ENCODE data around the gene SH3RF3.
A peak's percentile ranks its signal among the peaks of the same experiment; 100 is the strongest.

Gene SH3RF3

DNA sequence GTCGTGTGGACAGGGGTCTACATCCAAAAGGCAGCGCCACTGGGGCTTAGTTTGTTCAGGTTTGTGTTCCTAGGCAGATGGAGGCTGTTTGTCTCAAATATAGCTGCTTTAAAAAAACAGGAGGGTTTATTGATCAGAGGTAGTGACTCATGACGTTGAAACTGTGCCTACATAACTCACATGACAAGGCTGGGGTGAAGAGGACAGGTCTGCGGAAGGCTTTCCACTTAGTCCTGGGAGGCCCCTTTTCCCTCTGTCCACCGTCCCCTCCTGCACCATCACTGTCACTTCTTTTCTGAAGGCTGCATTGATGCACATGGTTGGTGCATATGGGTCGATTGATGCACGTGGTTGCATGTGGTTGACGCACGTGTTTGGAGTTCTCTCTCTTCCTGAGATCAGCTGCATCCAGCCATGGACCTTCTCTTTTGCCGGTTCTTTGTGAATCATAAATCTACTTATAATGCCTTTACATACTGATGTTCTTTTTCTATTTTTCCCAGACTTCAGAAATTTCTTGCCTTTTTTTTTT lies 10.9 kb downstream of the SH3RF3 start:
- no peak for DNase-seq

DNA sequence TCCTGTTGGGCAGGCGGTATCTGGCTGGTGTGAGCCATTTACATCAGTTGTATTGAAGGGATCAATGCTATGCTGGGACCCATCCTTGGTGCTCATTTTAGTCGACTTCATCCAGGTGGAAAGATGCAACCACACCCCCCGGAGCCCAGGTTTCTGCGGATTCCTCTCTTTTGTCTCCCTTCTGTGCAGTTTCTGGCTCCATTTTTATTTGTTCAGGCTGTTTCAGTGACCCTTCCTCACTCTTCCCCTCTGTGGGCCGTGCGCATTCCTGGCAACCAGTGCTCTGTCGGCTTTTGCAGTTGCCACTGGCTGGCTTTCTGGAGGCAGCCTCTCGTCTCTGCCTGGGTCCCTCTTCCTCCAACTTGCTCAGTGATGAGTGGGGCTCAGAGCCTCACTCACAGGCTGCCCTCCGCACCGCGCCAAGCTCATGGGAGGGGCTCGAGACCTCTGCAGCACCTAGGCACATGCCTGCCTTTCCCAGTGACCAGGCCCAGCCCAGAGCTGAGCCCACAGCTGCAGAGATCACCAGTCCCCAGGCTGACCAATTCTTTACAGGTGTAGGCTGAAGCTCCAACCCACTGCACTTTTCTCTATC lies 12.1 kb downstream of the SH3RF3 start:
- DNase-seq, result no peak

DNA sequence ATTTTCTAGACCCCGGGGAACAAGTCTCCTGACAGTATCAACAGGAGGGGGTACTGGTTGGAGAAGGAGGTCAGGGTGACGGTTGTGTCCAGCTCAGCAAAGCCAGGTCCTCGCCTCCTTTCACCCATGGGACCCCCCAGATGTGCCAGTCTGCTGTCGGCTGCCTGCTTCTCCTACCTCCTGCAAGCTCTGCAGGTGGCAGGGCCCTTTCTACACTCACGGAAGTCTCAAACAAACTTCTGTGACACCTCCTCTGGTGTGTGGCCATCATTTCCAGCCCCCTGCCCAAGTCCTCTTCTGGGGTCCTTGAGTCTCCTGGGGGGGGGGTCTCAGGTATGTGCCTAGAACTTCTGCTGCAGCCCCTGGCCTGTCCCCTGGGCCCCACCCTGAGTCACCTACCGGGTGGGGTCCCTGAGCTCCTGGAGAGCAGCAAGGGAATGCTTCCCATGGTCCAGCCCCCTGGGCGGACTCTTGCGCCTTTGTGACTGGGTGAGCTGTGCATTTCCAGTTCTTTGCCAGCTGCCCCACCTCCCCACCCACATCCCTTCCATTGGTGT lies 12.8 kb downstream of the SH3RF3 start:
- DNase-seq, result no peak

DNA sequence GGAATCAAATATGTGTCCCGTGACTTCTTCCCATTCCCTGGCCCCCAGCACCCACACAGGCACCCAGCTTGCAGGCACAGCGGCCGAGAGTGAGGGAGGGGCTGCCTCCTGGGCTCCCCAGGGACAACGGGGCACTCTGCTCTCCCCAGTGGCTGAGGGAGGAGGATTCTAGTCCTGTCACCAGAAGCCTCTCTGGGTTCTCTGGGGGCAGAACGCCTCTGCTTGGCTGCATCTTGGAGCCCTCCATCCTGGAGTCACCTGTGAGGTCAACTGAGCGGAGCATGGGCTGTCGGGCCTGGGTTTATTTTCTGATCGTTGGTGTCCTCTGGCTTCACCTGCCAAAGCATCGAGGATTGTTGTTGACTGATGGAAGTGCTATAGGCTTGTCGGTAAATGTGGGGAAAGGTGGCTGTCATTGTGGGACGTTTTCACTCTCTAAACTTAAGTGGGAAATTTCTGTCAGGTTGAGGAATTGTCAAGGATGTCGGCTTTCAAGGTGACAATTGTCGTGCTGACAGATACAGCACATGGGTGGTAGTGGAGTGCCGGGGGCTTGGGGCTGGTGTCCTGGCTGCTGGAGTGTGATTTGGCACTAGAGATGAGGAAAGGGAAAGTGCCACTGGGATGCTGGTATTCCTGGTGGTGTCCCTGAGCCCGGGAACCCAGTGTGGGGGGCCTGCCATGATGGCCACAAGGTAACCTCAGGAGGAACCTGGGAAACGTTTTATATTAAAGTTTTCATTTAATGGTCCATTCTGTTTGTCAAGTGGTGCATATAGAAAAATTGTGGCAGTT lies 13.6 kb downstream of the SH3RF3 start:
- no peak for DNase-seq

DNA sequence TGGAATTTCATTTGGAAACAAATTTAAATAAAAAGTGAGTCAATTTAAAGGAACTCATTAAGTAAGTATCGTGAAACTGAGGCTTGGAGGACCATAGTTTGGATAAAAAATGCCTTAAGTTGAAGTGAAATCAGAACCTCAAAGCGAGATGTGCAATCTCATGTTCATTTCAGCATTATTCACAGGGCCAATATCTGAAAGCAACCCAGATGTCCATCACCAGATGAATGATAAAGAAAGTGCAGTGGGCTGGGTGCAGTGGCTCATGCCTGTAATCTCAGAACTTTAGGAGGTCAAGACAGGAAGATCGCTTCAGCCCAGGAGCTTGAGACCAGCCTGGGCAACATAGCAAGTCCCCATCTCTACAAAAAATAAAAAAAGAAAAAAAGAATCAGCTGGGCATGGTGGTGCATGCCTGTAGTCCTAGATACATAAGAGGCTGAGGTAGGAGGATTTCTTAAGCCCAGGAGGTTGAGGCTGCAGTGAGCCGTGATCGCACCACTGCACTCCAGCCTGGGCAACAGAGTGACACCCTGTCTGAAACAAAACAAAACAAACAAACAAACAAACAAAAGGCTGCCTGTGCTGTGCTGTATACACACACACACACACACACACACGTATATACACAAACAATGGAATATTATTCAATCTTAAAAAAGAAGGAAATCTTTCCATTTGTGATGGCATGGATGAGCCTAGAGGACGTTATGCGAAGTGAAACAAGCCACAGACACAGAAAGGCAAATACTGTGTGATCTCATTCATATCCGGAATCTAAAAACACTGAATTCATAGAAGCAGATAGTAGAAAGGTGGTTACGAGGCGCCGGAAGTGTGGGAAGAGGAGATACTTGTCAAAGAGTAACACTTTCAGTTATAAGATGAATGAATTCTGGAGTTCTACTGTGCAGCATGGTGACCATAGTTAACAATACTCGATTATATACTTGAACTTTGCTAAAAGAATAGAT lies 14.5 kb downstream of the SH3RF3 start:
- DNase-seq, result no peak

DNA sequence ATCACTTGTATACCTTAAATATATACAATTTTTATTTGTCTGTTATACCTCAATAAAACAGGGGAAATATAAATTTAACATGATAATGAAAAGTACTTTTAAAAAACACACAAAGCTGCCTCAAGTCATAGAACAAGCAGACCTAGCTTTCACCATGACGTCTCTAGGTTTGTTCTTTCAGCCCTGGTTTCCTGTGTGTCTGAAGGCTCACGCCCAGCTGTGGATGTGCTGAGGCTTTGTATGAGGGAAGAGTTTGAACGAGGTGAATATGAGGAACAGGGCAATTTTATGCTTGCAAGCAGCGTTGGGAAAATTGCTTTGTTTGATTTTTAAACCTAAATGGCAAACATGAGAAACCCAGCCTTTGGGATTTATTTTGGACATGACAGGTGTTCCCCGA lies 15.3 kb downstream of the SH3RF3 start:
- no peak for DNase-seq

DNA sequence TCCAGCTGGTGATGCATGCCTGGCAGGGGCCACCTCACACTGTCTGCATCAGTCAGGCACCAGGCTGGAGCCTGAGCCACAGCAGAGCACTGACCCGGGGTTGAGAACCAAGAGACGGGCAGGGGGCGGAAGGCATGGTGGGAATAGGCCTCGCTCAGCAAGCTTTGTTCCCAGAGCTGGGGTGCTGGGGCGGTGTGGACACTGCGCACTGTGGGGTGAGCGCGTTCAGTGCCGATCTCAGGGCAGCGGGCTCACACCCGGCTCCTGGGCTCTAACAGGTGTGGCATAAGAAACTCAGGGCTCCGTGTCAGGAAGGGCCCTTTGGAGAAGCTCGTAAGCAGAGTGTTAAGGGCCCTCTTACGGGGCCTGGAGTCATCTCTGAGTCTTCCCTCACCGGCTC lies 15.7 kb downstream of the SH3RF3 start:
- no peak for DNase-seq

DNA sequence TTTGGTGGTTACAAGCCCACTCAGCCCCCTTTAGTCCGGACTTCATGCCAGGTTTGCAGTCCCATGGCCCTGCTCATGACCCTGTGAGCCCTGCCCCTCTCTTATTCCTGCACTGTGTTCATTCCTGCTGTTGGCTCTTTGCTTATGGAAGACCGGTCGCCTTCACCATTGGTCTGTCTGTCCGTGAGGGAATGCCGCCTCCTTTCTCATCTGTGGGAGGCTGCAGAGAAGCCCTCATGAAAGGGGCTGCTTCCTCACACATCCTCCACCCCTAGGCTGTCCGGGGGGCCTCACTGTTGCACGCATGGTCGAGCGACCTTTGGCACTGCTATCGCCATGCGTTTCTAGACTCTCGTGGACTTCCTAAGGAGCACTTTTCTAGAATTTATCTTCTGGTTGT lies 16.3 kb downstream of the SH3RF3 start:
- no peak for DNase-seq

DNA sequence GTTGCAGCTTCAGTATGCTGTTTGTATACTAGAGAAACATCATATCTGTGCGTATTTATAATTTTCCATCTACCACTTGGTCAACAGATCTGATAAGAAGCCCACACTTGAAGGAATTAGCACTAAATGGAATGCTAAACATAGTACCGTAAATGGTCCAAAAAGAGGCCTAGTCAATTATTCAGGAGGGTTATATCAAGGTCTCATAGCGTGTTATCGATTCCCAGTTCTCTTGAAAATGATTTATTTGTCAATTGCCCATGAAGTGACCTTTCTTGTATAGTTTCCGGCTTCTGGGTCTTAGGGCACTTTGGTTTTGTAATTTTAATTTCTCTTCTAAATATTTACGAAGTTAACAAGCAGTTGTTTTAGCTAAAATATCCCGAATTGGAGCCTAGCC lies 18.4 kb downstream of the SH3RF3 start:
- no peak for DNase-seq

DNA sequence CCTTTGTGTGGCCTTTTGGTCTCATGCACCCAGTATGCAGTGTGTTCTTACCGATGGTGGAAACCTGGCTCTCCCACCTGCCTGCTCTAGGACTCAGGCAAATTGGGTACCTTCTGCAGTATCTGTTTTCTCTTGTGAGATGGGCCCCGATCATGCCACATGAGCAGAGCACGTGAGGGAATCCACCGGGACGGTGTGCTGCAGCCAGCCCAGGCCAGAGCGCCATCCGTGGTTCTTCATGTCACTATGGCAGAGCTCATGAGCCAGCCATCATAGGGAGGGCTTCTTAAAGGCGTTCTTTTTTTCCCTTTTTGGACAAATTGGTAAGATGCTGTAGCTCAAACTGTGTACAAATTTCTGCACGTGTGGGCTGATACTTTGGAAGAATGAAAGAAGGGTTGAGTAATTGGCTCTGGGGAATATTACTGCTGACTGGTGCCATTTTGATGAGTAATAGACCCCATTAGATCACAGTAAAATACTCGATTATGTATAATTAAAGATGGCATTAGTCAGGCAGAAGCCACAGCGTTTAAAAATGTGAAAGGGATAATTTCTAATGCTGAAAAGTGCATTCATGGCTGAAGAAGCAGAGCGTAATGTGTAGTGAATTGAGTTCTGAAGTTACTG lies 19.2 kb downstream of the SH3RF3 start:
- no peak for DNase-seq

DNA sequence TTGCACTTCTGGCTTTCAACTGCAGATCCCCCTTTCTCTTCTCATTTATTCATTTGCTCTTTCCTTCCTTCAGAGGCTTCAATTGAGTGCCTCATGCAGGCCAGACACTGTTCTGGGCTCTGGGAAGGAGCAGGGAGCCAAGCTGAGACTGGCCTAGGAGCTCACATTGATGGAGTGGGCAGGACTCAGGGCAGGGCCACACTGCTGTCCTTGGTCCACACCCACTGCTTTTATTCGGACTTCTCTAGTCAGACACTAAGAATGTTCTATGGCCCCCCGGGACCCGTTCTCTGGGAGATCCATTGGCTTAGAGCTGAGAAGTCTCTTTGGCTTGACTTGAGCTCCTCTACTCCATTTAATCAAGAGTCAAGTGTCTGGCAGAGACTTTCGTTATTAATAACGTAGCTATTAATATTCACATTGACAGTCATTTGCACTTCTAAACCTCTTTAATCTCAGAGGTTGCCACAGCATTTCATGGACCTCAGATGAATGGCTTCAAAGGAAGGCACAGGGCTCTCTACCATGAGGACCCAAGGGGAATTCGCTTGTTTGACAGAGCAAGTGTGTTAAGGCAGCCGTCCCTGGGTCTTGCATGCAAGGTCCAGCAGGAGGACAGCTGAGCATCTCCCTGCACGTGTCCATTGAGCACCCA lies 20.1 kb downstream of the SH3RF3 start:
- DNase-seq, result no peak

DNA sequence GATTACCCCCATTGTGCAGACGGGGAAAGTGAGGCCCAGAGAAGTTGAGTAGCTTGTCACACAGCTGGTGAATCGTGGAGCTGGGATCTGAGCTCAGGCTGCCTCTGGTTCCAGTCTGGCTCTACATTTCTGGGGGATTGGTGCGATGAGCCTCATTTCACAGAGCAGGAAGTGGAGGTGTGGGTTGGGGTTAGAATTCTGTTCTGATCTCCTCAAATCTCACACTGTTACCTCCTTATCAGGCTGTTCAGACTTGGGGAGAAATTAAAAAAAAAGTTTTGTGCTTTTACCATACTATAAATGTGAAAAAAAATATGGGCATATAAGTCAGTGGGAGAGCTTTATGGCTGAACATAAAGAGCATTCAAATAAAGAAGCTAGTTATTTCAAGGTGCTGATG lies 21.6 kb downstream of the SH3RF3 start:
- DNase-seq, result no peak

DNA sequence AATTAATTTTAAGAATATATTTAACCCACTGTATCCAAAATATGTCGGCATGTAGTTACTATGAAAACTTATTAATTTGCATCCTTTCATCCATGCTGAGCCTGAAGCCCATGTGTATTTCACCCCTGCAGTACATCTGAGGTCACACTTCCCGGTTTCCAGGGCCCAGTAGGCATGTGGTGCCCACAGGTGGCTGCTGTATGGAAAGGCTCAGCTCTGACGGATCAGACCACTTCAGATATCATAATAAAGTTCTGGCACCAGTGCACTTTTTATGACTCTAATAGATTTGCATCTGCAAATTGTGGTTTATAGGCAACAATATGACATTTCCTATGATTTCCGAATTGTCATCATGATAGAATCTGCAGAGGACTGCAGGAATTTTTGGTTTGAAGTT lies 22.5 kb downstream of the SH3RF3 start:
- no peak for DNase-seq

DNA sequence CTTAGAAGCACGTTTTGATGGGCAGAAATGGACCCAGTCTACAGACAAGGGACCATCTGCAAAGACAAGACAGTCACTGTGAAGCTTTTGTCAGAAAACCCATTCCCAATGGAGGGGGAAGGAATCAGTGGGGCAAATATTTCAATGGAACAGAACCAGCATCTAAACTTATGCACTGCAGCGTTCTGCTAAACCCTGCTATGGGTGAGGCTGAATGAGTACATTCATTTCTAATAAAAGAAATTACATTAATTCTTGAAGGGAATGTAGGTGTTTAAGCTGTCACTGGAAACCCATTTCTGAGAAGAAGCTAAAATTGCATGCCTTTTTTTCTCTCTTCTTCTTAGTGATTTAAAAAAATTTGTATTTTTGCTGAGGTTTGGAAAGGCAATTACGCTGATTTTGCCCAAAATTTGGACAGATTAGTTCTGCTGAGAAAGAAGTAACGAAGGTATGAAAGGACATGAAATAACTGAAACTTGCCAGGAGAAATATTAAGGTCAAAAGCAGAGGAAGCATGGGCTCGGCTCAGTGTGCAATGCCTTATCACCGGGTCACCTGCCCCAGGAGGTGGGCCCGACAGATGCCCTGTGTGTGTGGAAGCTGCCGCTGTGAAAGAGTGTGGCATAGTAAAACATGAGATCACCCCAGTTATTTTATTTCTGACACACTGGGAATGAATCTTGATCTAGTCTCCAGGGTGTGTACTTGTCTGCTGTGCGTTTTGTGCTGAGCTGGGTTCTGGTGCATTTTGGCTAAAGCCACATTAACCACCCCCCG lies 24.2 kb downstream of the SH3RF3 start:
- no peak for DNase-seq

DNA sequence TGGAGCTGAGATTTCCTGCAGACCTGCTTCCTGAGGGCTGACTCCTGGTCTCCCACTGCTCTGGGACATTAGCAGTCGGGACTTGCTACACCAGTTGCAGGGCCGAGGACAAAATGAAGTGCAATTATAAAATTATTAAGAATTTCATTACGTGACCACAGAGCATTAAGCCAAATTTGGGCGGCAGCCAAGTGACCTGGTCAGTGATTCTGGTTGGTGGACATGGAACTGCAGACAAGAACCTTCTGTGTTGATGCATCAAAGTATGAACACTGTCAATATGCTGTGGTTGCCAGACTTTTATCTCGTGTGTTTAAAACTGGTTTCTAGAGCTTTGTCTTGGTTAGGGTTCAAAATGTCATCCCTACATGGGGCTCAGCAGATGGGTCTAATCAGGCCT lies 24.8 kb downstream of the SH3RF3 start:
- DNase-seq, result no peak

DNA sequence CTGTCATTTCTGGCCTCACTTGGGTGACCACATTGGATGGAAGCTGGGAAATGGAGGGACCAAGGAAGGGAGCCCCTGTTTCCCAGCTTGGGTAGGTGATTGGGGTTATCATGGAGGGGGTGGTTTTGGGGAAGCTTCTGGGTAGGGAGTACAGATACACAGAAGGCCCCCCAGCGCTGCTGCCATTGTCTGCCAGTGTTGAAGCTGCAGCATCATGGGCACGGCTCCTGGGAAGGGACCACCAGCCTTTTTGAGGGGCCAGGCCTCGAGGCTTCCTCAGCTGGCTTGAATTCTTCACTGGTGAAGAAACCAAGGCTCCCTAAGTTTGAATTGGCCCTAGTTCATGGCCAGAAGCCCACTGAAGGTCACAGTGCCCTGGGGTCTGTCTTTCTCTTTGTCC lies 25.2 kb downstream of the SH3RF3 start:
- no peak for DNase-seq

DNA sequence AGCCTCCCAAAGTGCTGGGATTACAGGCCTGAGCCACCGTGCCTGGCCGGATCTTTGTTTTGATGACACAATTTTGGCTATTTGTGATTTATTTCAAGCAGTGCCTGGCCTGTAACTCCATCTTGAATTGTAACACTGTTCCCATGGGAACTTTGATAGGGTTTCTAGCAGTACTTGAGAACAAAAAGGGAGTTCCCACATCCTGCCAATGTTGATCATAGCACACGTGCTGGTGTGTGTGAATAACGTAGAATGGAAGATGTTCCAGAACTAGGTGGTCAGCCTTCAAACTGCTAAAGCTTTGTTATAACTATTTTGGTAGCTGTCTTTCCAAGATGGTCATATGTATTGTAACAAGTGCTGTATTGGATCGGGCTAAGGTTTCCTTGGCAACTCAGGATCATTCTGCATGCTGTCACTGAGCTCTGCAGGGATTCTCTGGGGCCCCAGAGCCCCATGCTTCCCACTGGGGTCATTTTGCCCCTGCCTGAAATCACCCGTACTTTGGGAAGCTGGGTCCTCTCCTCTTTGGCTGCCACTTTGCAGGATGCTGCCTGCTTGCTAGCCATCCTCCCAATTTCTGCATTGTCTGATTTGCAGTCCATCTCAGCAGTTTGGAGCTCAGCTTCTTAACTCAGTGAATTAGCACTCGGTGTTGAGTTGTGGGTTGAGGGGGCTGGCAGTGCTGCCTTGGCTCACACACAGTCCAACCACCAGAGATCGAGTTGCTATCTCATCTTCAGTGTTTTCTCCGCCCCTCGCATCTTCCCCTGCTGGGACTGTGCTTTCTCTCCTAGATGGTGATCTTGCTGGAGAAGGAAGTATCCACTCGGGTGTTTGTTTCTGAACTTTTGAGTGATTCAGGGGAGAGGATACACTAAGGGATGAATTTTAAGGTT lies 26.8 kb downstream of the SH3RF3 start:
- no peak for DNase-seq

DNA sequence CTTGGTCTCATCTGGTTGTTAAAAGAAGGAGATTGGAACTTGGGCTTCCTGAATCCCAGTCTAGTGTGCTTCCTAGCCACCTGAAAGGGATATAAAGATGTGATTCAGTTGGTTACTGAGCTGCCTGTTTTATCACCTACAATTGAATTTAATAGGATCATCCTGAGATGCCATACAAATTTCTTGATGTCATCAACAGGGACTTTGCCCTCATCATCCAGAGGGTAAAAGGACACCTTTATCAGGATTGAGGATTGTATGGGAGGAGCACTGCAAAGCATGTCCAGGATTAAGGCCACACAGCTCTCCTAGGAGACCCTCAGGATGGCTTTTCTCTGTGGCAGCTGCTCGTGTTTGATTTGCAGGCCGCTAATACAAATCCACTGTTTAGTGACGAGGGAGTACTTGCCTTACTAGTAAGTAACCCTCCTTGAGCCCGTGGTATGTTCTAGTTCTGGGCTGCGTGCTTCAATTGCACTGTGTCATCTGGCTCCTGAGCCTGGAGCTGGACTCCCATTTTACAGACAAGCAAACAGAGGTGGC lies 28.6 kb downstream of the SH3RF3 start:
- peak; percentile 89 for DNase-seq

DNA sequence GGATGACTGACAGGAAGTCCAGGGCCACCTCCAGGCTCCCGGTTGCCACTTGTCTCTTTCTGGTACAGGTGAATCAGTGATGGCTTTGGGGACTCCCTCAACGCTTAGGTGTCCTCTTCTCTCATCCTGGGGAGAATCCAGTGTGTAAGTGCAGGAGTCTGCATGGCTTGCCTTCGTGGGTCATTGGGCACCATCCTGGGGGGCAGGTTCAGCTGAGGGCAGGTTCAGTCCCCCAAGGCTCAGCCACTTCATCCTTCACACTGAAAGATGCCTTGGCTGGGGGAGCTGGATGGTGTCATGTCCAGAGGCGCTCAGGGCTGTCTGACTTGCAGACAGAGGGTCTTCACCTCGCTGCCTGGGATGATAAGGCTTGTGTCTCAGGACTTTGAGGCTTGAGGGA lies 29.2 kb downstream of the SH3RF3 start:
- DNase-seq, result no peak

DNA sequence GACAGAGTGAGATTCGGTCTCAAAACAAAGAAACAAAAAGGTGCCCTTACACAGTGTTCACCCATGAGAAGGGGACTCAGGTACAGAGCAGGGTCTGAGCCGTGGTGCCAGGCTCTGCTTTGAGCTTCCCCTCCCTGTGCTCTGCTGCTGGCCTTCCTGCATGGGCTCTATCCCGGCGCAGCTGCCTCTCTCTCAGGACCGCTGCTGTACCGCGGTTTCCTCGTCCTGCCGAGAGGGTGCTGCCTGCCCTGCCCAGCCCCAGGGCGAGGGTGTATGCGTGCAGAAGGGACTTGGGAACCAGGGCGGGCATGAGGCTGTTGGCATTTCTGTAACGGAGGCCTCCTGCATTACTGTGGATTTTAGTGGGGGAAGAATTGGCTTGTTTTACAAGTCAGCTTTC lies 30.1 kb downstream of the SH3RF3 start:
- DNase-seq, result no peak
